NB4 (cell line): Measurements from ENCODE around the gene ZBTB3.

ENCODE experiments used
- CTCF ChIP-seq: IDR thresholded peaks from one replicate; pipeline ENCODE4 v1.5.1; 2012; ENCODE audit warnings: low read depth, low read length
- MAX ChIP-seq: IDR thresholded peaks from 2 replicates; pipeline ENCODE4 v1.6.1; 2011; ENCODE audit warnings: low read depth, low read length
- MYC ChIP-seq: IDR thresholded peaks from 2 replicates; pipeline ENCODE4 v1.6.1; 2011; ENCODE audit warnings: low read depth, low read length
- POLR2A ChIP-seq: IDR thresholded peaks from 2 replicates; pipeline ENCODE4 v1.6.1; 2011; ENCODE audit warnings: mild to moderate bottlenecking; ENCODE audit not compliant: insufficient read length; ENCODE audit errors: extremely low read depth

GRCh38 chr11:62715150-62716130, 38.5 kb downstream of the ZBTB3 start:
- TF ChIP-seq CTCF, result no peak
- TF ChIP-seq POLR2A, result no peak
- TF ChIP-seq MAX, result no peak
- TF ChIP-seq MYC, result no peak
